H1 (cell line): ENCODE results near the gene CUTA. TPM values are rescaled to one million over a fixed set of nuclear protein-coding genes. Genes with fewer than 3 reads are reported as not detected.

Source experiments
- BACH1 ChIP-seq: IDR thresholded peaks from 2 replicates; pipeline ENCODE4 v1.6.1; 2012; ENCODE audit warnings: low read length, improper control_type of control experiment
- BRCA1 ChIP-seq: IDR thresholded peaks from 2 replicates; pipeline ENCODE4 v1.6.1; 2012; ENCODE audit warnings: low read depth, low read length, improper control_type of control experiment
- CBX5 ChIP-seq: fragments of 300-800, 300-1000 bp; sonication (generic); IDR thresholded peaks from 2 replicates; pipeline ENCODE4 v1.7.1; 2016; ENCODE audit warnings: antibody characterized with exemption, low read length, low read depth
- CEBPB ChIP-seq: IDR thresholded peaks from 2 replicates; pipeline ENCODE4 v1.6.1; 2012; ENCODE audit warnings: low read depth, low read length
- CHD1 ChIP-seq: IDR thresholded peaks from 2 replicates; pipeline ENCODE4 v1.6.1; 2012; ENCODE audit warnings: low read depth, low read length, improper control_type of control experiment
- CTBP2 ChIP-seq: IDR thresholded peaks from 2 replicates; pipeline ENCODE4 v1.7.0; 2011; ENCODE audit warnings: borderline replicate concordance, mild to moderate bottlenecking, moderate library complexity, mixed read lengths, low read length; ENCODE audit not compliant: insufficient read depth, insufficient read length
- EP300 ChIP-seq, 2 experiments: IDR thresholded peaks; 1 replicate in 1 of 2; 2 replicates in 1 of 2; pipeline ENCODE4 v1.6.1; 2011 to 2012; ENCODE audit warnings: low read depth in 2 of 2, low read length in 2 of 2, mild to moderate bottlenecking in 2 of 2, borderline replicate concordance in 1 of 2, inconsistent platforms in 1 of 2, moderate library complexity in 1 of 2
- FOSL1 ChIP-seq: IDR thresholded peaks from 2 replicates; pipeline ENCODE4 v1.6.1; 2011; ENCODE audit warnings: mild to moderate bottlenecking, low read depth, low read length, moderate library complexity; ENCODE audit not compliant: insufficient read depth
- GABPA ChIP-seq: IDR thresholded peaks from 2 replicates; pipeline ENCODE4 v1.6.1; 2011; ENCODE audit warnings: mild to moderate bottlenecking, low read length, moderate library complexity, borderline replicate concordance; ENCODE audit not compliant: insufficient read depth
- HDAC2 ChIP-seq, 2 experiments: fragments of 300-600 bp in 1 of 2; sonication (generic) in 1 of 2; IDR thresholded peaks; 2 replicates each; pipeline ENCODE4 v1.6.1; 2011 to 2012; ENCODE audit warnings: low read depth in 2 of 2, low read length in 2 of 2, mild to moderate bottlenecking in 2 of 2, moderate library complexity in 2 of 2, borderline replicate concordance in 1 of 2, inconsistent platforms in 1 of 2
- KDM1A ChIP-seq: fragments of 200-600, 300-600 bp; sonication (generic); IDR thresholded peaks from 2 replicates; pipeline ENCODE4 v1.7.1; 2016; ENCODE audit warnings: mild to moderate bottlenecking, low read length, borderline replicate concordance
- KDM4A ChIP-seq: IDR thresholded peaks from one replicate; pipeline ENCODE4 v1.7.1; 2012; ENCODE audit warnings: low read depth, mild to moderate bottlenecking, moderate library complexity, low read length, inconsistent platforms; ENCODE audit not compliant: severe bottlenecking
- MAFK ChIP-seq: IDR thresholded peaks from 2 replicates; pipeline ENCODE4 v1.6.1; 2012; ENCODE audit warnings: low read depth, mild to moderate bottlenecking, improper control_type of control experiment, low read length
- POU5F1 ChIP-seq: IDR thresholded peaks from 2 replicates; pipeline ENCODE4 v1.6.1; 2011; ENCODE audit warnings: low read depth, mild to moderate bottlenecking, low read length, moderate library complexity
- SAP30 ChIP-seq: fragments of 300-600 bp; sonication (generic); IDR thresholded peaks from 2 replicates; pipeline ENCODE4 v1.7.1; 2012; ENCODE audit warnings: low read length, moderate library complexity, mild to moderate bottlenecking, inconsistent platforms; ENCODE audit not compliant: insufficient read depth, insufficient replicate concordance
- SIN3A ChIP-seq, 2 experiments: IDR thresholded peaks in 1 of 2; conservative IDR thresholded peaks in 1 of 2; 2 replicates each; pipeline ENCODE4 v1.6.1; 2011 to 2012; ENCODE audit warnings: low read length in 2 of 2, improper control_type of control experiment in 1 of 2, low read depth in 1 of 2, mild to moderate bottlenecking in 1 of 2
- SP1 ChIP-seq: IDR thresholded peaks from 2 replicates; pipeline ENCODE4 v1.6.1; 2011; ENCODE audit warnings: low read depth, low read length
- SP2 ChIP-seq: IDR thresholded peaks from 2 replicates; pipeline ENCODE4 v1.6.1; 2012; ENCODE audit warnings: mild to moderate bottlenecking, low read length, inconsistent platforms
- SRF ChIP-seq: IDR thresholded peaks from 2 replicates; pipeline ENCODE4 v1.6.1; 2011; ENCODE audit warnings: mild to moderate bottlenecking, low read depth, low read length, moderate library complexity
- TCF12 ChIP-seq: IDR thresholded peaks from 2 replicates; pipeline ENCODE4 v1.6.1; 2011; ENCODE audit warnings: low read depth, mild to moderate bottlenecking, low read length
- polyA plus RNA-seq, 7 experiments: library from polyadenylated mRNA; depleted of rRNA in 3 of 7; stranded (reverse) in 5 of 7; unstranded in 2 of 7; fragments of >200 nt in 5 of 7; fragments of 200-250 nt in 2 of 7; gene quantifications; 1 replicate in 5 of 7; 2 replicates in 1 of 7; 4 replicates in 1 of 7; pipeline versions ENCODE4 v1.2.1 to v1.2.3, GENCODE V29; 2011 to 2013; ENCODE audit warnings: missing spikeins in 2 of 7, mixed read lengths in 2 of 7
- total RNA-seq: library from RNA; stranded (reverse); fragmentation: NEBNext Ultra II Directional; extraction: Animal tissue kit (Norgen Biotek cat#: 25700); gene quantifications from 2 replicates; pipeline ENCODE4 v1.2.1, GENCODE V29; 2021
- TF ChIP-seq, protein P1 (sequence below): IDR thresholded peaks from 2 replicates; pipeline ENCODE4 v1.6.1; 2012; ENCODE audit warnings: low read length, inconsistent platforms

CUTA gene
- total and polyA plus RNA-seq, 2 of the 8 experiments (the other 6 are each of a cell fraction or from before 2014, with no cell fraction given), result 297 to 460 TPM

DNA sequence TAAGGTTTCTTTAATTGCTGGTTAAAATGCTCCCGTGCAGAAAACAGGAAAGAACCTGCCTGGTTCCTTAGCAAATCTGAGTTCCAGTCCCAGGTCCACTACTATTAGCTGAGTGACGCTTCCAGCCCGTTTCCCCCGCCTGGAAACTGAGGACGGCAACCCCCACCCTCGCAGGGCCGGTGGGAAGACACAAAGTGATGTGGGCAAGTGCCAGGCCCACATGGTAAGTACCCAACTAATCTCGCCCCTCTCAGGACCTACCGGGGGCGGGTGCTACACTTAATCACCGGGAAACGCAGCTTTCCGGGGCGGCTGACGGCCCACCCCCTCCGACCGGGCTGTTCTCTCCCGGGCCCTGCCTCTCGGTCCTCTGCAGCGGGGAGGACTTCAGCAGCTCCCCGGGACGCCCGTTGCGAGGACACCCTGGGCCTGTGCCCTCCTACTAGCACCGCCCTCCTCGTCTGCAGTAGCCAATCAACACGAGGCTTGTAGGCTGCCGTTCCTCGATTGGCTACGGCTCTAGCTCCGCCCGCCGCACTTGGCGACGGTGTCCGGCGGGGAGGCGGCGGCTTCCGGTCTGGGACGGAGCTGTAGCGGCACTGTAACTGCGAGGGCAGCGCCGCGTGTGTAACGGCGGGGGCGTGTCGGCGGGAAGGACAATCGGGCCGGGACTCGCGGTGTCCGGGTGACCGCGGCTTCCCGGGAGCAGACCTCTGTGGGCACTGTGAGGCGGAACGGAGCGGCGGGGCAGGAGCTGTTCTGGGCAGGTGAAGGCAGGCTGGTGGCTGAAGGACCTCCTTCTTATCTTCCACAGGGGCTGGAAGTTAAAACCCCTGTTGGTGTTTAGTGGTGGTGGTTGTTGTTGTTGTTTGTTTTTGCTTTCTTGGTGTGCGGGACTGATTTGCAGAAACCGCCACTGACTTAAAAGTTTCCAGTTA lies 36.4 kb upstream of the CUTA start, which contains the start of gene ZBTB9 (continued):
- TF ChIP-seq KDM1A, result 0 out of 2 replicates have a peak, but pooled peaks have one; percentile 49
- TF ChIP-seq SAP30, result peak; percentile 55
- TF ChIP-seq MAFK, result no peak
- TF ChIP-seq CBX5, result no peak
- no peak for TF ChIP-seq CTBP2
- TF ChIP-seq KDM4A, result peak; percentile 70
- no peak for TF ChIP-seq FOSL1
- TF ChIP-seq, protein P1, sequence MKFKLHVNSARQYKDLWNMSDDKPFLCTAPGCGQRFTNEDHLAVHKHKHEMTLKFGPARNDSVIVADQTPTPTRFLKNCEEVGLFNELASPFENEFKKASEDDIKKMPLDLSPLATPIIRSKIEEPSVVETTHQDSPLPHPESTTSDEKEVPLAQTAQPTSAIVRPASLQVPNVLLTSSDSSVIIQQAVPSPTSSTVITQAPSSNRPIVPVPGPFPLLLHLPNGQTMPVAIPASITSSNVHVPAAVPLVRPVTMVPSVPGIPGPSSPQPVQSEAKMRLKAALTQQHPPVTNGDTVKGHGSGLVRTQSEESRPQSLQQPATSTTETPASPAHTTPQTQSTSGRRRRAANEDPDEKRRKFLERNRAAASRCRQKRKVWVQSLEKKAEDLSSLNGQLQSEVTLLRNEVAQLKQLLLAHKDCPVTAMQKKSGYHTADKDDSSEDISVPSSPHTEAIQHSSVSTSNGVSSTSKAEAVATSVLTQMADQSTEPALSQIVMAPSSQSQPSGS, result peak; percentile 78; the same call in 1 of the 2 replicates
- peak; percentile 81 for TF ChIP-seq SP1
- no peak for TF ChIP-seq CEBPB
- no peak for TF ChIP-seq BRCA1
- peak; percentile 24; the same call in 1 of the 2 replicates for TF ChIP-seq SP2
- peak in 1 of 2 experiments; percentile 89; a peak in 1 of 4 replicates for TF ChIP-seq SIN3A (conservative IDR thresholded peaks at IDR 0.05 in 1 of 2, IDR thresholded peaks at IDR 0.05 in 1 of 2; ENCODE audit: low read depth in 1 of 2, low read length in 2 of 2)
- TF ChIP-seq SRF, result no peak
- TF ChIP-seq BACH1, result no peak
- peak; percentile 21 to 61; a peak in 1 of 4 replicates for TF ChIP-seq HDAC2 (IDR thresholded peaks at IDR 0.05; ENCODE audit: borderline replicate concordance in 1 of 2, low read depth in 2 of 2, low read length in 2 of 2)
- TF ChIP-seq CHD1, result no peak
- no peak for TF ChIP-seq TCF12
- no peak for TF ChIP-seq POU5F1
- TF ChIP-seq GABPA, result peak; percentile 52; the same call in 1 of the 2 replicates
- no peak for TF ChIP-seq EP300 (IDR thresholded peaks at IDR 0.05; ENCODE audit: borderline replicate concordance in 1 of 2, low read depth in 2 of 2, low read length in 2 of 2)
